RWPE1 (cell line): ENCODE data around the gene GCDH.

ENCODE experiments used
- CTCF ChIA-PET: fragments of 350-600 bp; sonication (Branson Sonifier 250); formaldehyde crosslinking; extraction: SDS; loops from one replicate; lab custom pipeline; 2021; lab: Yijun Ruan, JAX
- POLR2A ChIA-PET: fragments of 400-600 bp; formaldehyde crosslinking; extraction: SDS; loops from one replicate; lab custom pipeline; 2020; ENCODE audit warnings: antibody characterized with exemption; ENCODE audit not compliant: low non-redundant PET; lab: Yijun Ruan, JAX
- DNase-seq: peaks from one replicate; pipeline ENCODE4 v3.0.0; 2012; ENCODE audit warnings: low spot score
- H3K27ac ChIP-seq: fragments of 450-650 bp; 2 replicates; pipeline ENCODE4 v1.5.1; 2017
- CTCF ChIP-seq: fragments of 450-650 bp; conservative IDR thresholded peaks from 2 replicates; pipeline ENCODE4 v1.5.1; 2017; ENCODE audit warnings: low read depth, mild to moderate bottlenecking

The GCDH gene

GRCh38 chr19:12933287-12934072, 42.5 kb downstream of the GCDH start, which contains the start of gene FARSA:
FARSA (minus strand) TSS chr19:12933711; CDS start chr19:12933696, 15 bp downstream.
- TF ChIP-seq CTCF: no peak
- ChIA-PET POLR2A (interaction anchor here (0.6 kb wide), 2 partner anchors 9 to 10 kb away, joined by 3 to 4 read pairs; no protein-coding TSS in a partner anchor), CTCF (no interaction called here)
- peak within 1 kb of the TSS; percentile 75 for H3K27ac ChIP-seq
- peak; percentile 91 for DNase-seq

GRCh38 chr19:12935071-12935470, 44.1 kb downstream of the GCDH start:
- no peak overlapping the region for H3K27ac ChIP-seq
- ChIA-PET CTCF (no interaction called here), POLR2A (interaction anchor here (0.6 to 0.7 kb wide), 2 partner anchors 199 to 1619 kb away, joined by 3 to 7 read pairs; no protein-coding TSS in a partner anchor)
- no peak for DNase-seq
- no peak for TF ChIP-seq CTCF

GRCh38 chr19:12936582-12936981, 45.6 kb downstream of the GCDH start:
- no peak for DNase-seq
- ChIA-PET POLR2A (no interaction called here), CTCF (no interaction called here)
- no peak for TF ChIP-seq CTCF
- peak overlapping the region; percentile 87 for H3K27ac ChIP-seq

- DNase-seq: no peak
- no peak for TF ChIP-seq CTCF
- H3K27ac ChIP-seq: peak overlapping the region; percentile 87
- ChIA-PET POLR2A (interaction anchor here (0.6 to 0.8 kb wide), 3 partner anchors 9 to 18 kb away, joined by 3 read pairs; partner anchors contain the start of gene SYCE2), CTCF (interaction anchor here (0.5 kb wide), 1 partner anchor 16 kb away, joined by 3 read pairs; no protein-coding TSS in a partner anchor)
These were observed 46.4 kb downstream of the GCDH start for GRCh38 chr19:12937093-12937926.

- DNase-seq: peak; percentile 100
- peak within 1 kb of the TSS; percentile 87 for H3K27ac ChIP-seq
- TF ChIP-seq CTCF: no peak
- ChIA-PET POLR2A (interaction anchor here (0.6 to 0.8 kb wide), 4 partner anchors 8 to 19 kb away, joined by 3 to 6 read pairs (median 3); partner anchors contain the start of gene SYCE2), CTCF (interaction anchor here (0.5 kb wide), 1 partner anchor 17 kb away, joined by 3 read pairs; no protein-coding TSS in a partner anchor)
These were observed 47.2 kb downstream of the GCDH start, which contains the start of gene CALR for GRCh38 chr19:12937927-12938778. CALR (plus strand) TSS chr19:12938609; CDS start chr19:12938680, 71 bp downstream.
